Smooth muscle cell (in vitro differentiated cells): ENCODE measurements around the gene PRDM15. TPM values are rescaled to one million over a fixed set of nuclear protein-coding genes. Genes with fewer than 3 reads are reported as not detected.

Experiments
- DNase-seq: peaks from one replicate; lab custom pipeline; 2025; ENCODE audit not compliant: unreplicated experiment; lab: John Stamatoyannopoulos, UW
- H2AFZ ChIP-seq: fragments of 200-600 bp; sonication (generic); 2 replicates; pipeline ENCODE4 v1.6.0; 2016; ENCODE audit warnings: antibody characterized with exemption, low read depth, mild to moderate bottlenecking
- H3F3A ChIP-seq: fragments of 200-600 bp; sonication (generic); 2 replicates; pipeline ENCODE4 v1.6.0; 2017; ENCODE audit warnings: antibody characterized with exemption, low read depth
- H3K27ac ChIP-seq: fragments of 200-600 bp; sonication (generic); 2 replicates; pipeline ENCODE4 v1.5.1; 2016; ENCODE audit warnings: low read depth, mild to moderate bottlenecking
- H3K27me3 ChIP-seq: fragments of 200-600 bp; sonication (generic); 2 replicates; pipeline ENCODE4 v1.6.1; 2016; ENCODE audit warnings: low read depth, mild to moderate bottlenecking
- H3K36me3 ChIP-seq: fragments of 200-600 bp; sonication (generic); 2 replicates; pipeline ENCODE4 v1.5.1; 2016; ENCODE audit warnings: low read depth
- H3K4me1 ChIP-seq: fragments of 200-600 bp; sonication (generic); 2 replicates; pipeline ENCODE4 v1.5.1; 2016; ENCODE audit warnings: low read depth
- H3K4me2 ChIP-seq: fragments of 200-600 bp; sonication (generic); 2 replicates; pipeline ENCODE4 v1.6.0; 2016; ENCODE audit warnings: mild to moderate bottlenecking
- H3K4me3 ChIP-seq: fragments of 200-600 bp; sonication (generic); 2 replicates; pipeline ENCODE4 v1.5.1; 2016; ENCODE audit warnings: mild to moderate bottlenecking
- H3K79me2 ChIP-seq: fragments of 200-600 bp; sonication (generic); 2 replicates; pipeline ENCODE4 v1.6.0; 2016; ENCODE audit warnings: low read depth, mild to moderate bottlenecking
- H3K9ac ChIP-seq: fragments of 200-600 bp; sonication (generic); 2 replicates; pipeline ENCODE4 v1.6.0; 2016; ENCODE audit warnings: low read depth
- H3K9me3 ChIP-seq: fragments of 200-600 bp; sonication (generic); replicated peaks from 2 replicates; pipeline ENCODE4 v1.5.1; 2016; ENCODE audit warnings: low read depth
- H4K20me1 ChIP-seq: fragments of 200-600 bp; sonication (generic); 2 replicates; pipeline ENCODE4 v1.6.0; 2016; ENCODE audit warnings: low read depth
- WGBS: methylation state at CpG from one replicate; pipeline ENCODE4 v1.1.7; 2016; ENCODE audit warnings: low lambda C conversion rate; 5-methylcytosine and 5-hydroxymethylcytosine counted together
- polyA plus RNA-seq: library from polyadenylated mRNA; unstranded; fragments of >200 nt; fragmentation: Nextera tagmentation; extraction: Ambion mirVana; gene quantifications from 2 replicates; pipeline ENCODE4 v1.2.1, GENCODE V29; 2016
- total RNA-seq: library from RNA; depleted of rRNA; stranded (reverse); fragments of >200 nt; gene quantifications from 2 replicates; pipeline ENCODE4 v1.2.3, GENCODE V29; 2014
- TF ChIP-seq, protein P1 (sequence below): fragments of 200-600 bp; sonication (generic); IDR thresholded peaks from 2 replicates; pipeline ENCODE4 v1.5.1; 2017; ENCODE audit warnings: borderline replicate concordance, mild to moderate bottlenecking, antibody characterized with exemption; ENCODE audit not compliant: insufficient read depth, poor library complexity, severe bottlenecking

PRDM15 gene
- total and polyA plus RNA-seq, 2 experiments from 2014 or later = 2.0 to 6.8 TPM

DNA sequence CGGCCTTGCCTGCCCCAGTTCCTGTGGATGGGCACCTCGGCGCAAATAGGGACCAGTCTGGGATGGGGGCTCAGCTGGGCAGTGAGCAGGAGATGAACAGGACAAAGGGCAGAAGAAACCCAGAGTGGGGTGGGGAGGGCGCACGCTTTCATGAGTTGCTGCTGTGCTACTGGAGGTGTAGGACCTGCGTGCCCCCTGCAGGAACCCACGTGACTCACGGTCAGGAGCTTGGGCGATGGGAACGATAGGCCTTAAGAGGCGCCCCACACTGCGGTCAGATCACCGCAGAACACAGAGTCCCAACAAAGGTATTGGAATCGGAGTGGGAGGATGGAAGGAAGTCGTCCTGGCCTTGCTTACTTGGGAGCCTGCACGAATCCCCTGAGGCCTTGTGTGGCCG is 17.2 kb downstream of the PRDM15 start:
- Histone ChIP-seq H3K4me1 (no peaks in the 10 kb centered on the region), H2AFZ (no peak overlapping the region), H3K27me3 (no peaks in the 10 kb centered on the region), H3K79me2 (peaks cover 5% of the 10 kb centered on the region), H3K9ac (no peak overlapping the region), H3K36me3 (no peaks in the 10 kb centered on the region), H3K9me3 (no peaks in the 10 kb centered on the region), H3K4me3 (no peak overlapping the region), H3K27ac (no peak overlapping the region), H3F3A (no peaks in the 10 kb centered on the region), H4K20me1 (peaks cover 18% of the 10 kb centered on the region), H3K4me2 (no peak overlapping the region)
- TF ChIP-seq, protein P1, sequence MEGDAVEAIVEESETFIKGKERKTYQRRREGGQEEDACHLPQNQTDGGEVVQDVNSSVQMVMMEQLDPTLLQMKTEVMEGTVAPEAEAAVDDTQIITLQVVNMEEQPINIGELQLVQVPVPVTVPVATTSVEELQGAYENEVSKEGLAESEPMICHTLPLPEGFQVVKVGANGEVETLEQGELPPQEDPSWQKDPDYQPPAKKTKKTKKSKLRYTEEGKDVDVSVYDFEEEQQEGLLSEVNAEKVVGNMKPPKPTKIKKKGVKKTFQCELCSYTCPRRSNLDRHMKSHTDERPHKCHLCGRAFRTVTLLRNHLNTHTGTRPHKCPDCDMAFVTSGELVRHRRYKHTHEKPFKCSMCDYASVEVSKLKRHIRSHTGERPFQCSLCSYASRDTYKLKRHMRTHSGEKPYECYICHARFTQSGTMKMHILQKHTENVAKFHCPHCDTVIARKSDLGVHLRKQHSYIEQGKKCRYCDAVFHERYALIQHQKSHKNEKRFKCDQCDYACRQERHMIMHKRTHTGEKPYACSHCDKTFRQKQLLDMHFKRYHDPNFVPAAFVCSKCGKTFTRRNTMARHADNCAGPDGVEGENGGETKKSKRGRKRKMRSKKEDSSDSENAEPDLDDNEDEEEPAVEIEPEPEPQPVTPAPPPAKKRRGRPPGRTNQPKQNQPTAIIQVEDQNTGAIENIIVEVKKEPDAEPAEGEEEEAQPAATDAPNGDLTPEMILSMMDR = no peak
- DNase-seq = no peak
- 85% methylated on average over 17 of the region's 17 CpGs for WGBS

DNA sequence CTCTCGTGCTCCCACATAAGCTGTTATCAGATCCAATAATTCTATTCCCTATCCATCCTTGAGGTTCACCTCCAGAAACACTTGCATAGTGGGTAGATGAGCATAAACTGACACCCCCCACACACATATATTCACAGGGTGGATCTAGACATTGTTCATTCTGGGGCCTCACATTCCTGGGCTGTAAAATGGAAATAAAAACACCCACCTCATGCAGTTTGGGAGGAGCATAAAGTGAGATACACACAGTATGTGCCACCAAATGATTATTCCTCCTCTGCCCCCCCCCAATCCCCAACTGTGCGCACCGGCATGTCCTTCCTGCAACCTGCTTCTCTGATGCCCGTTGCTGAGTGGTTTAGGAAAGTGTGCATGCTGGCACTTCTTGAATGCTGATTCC is 17.9 kb downstream of the PRDM15 start:
- peaks cover 5% of the 10 kb centered on the region for H3K79me2 ChIP-seq
- H3K36me3 ChIP-seq = no peaks in the 10 kb centered on the region
- DNase-seq = no peak
- H3K27ac ChIP-seq = no peak overlapping the region
- TF ChIP-seq, protein P1 = no peak
- H3K4me3 ChIP-seq = no peak overlapping the region
- peaks cover 16% of the 10 kb centered on the region for H4K20me1 ChIP-seq
- H2AFZ ChIP-seq = no peak overlapping the region
- H3F3A ChIP-seq = no peaks in the 10 kb centered on the region
- 85% methylated on average over 4 of the region's 4 CpGs for WGBS
- no peak overlapping the region for H3K4me2 ChIP-seq
- no peak overlapping the region for H3K9ac ChIP-seq
- H3K9me3 ChIP-seq = no peaks in the 10 kb centered on the region
- H3K4me1 ChIP-seq = no peaks in the 10 kb centered on the region
- H3K27me3 ChIP-seq = no peaks in the 10 kb centered on the region

DNA sequence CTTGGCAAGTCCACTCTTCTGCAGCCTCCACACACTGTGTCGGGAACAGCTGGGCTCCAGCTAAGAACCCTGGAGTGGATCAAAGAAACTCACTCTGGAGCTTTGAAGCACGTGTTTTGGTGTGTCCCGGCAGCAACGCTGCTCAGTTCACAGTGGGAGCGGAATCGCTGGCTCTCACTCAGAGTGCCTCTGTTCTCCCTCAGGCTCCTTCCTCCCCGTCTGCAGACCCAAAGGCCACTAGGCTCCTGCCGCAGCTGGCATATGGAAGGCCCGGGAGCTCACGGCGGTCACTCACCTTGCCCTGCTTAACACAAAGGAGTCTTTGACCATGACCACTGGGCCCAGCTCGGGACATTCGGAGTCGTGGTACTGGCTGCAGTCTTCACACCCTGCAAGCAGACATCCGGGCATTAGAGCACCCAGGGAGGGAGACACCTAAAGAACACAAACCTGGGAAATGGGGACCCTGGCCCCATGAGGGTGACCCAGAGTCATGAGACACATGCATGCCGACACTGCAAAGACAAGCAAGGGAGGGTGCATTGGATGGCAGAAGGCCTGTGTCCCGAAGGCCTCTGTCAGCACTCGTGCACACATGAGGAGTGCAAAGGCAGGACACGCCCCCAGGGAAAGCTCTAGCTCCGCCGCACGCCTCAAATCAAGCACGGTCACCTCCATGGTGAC is 19.7 kb downstream of the PRDM15 start:
- Histone ChIP-seq H3K36me3 (no peaks in the 10 kb centered on the region), H3K79me2 (no peaks in the 10 kb centered on the region), H3K4me3 (no peak overlapping the region), H3K27ac (no peak overlapping the region), H3K9me3 (no peaks in the 10 kb centered on the region), H4K20me1 (peaks cover 11% of the 10 kb centered on the region), H3K9ac (no peak overlapping the region), H3K4me2 (no peak overlapping the region), H3F3A (no peaks in the 10 kb centered on the region), H3K4me1 (no peaks in the 10 kb centered on the region), H2AFZ (no peak overlapping the region), H3K27me3 (no peaks in the 10 kb centered on the region)
- 96% methylated on average over 23 of the region's 23 CpGs for WGBS
- TF ChIP-seq, protein P1 = no peak
- DNase-seq = no peak
